HG02981 (cell line): Measurements from ENCODE around the gene COQ3.
"Not testable (repeated sequence)": the region's sequence is repeated elsewhere in the genome, so short reads cannot be mapped to it uniquely, and the experiment has no call there.

Experiments
- ATAC-seq: cut with Tn5 transposase; IDR thresholded peaks from one replicate; pipeline ENCODE4 v1.9.1; 2021; ENCODE audit warnings: mild to moderate bottlenecking, moderate library complexity; ENCODE audit not compliant: unreplicated experiment

COQ3 gene

DNA sequence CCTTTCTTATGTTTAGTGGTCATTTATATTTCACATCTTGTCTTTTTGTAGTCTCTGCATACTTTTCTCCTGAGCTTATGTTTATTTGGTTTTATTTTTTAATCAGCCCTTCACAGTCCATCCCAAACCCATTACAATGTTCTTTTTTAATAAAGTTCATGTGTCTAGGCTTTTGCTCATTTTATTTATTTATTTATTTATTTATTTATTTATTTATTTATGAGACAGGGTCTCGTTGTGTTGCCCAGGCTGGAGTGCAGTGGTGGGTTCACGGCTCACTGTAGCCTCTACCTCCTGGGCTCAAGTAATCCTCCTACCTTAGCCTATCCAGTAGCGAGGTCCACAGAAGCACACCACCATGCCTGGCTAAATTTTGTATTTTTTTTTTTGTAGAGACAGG lies 3.1 kb downstream of the COQ3 start:
- ATAC-seq = no peak

DNA sequence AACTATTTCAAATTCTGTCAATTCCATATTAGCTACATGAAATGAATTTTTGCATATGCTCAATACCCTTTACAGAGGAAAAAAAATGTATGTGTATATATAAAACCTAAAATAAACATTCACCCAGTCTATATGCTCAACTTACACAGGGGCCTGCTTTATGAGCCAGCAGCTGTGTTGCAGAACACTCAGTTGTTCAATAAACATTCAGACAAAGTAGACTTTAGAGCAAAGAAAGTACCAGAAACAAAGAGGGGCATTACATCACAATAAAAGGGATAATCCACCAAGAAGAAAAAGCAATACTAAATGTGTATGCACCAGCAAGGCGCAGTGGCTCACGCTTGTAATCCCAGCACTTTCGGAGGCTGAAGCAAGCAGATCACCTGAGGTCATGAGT lies 9.5 kb downstream of the COQ3 start:
- ATAC-seq = no peak

DNA sequence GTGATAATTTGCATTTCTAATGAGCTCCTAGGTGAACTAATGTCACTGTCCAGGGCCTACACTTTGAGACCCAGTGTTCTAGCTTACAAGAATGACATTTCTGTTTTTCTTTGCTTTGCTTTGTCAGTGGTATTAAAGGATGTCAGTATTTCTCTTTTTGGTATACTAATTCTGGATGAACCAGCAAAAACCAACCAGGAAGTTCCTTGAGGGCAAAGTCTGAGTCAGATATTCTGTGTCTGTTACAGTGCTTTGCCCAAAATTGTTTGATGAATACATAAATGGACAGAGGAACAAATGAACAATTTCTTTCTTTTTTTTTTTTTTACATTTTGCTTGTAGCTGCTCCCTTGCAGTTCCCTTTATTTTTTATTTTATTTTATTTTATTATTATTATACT lies 15.4 kb downstream of the COQ3 start:
- no peak for ATAC-seq

DNA sequence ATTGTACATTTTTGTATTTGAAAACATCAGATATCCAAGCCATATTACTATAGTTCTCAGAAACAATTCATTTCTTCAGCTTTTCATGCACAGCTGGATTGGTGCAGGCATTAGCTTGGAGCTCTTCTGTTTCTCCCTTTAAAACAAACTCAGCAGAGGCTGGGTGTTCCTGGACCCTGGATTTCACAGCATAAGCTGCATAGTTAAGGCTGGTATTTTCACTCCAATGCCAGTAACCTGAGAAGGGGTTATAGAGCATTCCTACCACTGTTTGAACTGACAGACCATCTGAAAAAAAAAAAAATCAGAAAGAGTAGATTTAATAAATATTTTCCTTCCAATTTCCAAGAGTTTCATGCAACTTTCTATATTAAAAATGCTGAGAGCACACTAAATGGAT lies 24.5 kb downstream of the COQ3 start:
- ATAC-seq = no peak

DNA sequence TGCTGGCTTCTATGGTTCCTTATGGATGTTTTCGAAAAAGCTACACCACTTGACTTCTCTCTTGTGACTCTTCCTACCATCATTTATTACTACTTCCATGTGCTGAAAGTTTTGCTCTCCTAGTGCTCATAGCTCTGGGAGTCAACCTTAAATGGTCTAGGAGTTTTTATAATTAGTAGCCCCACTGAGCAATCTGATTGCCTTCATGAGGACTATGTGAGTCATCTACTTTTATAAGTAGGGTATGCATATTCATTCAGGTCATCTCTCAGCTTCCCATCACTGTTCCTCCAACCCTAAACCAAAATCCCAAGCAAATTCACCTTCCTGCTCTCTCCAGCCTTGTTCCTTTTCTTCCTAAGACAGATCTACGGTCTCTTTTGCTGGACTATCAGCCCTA lies 27.1 kb downstream of the COQ3 start:
- ATAC-seq = no peak

DNA sequence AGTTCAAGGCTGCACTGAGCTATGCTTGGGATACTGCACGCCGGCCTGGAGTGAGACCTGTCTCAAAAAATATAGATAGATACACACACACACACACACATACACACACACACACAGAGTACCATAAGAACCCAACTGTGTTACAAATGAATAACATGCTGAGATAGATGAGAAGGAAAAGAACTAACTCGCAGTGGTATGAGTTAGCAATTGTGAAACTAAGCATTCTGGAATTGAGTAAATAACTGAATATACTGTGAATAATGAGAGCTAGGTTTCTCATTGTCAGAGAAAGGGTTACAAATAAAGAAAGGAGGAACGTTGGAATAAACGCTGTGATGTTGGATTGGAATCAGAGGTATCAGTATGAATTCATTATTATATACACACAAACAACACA lies 30.0 kb downstream of the COQ3 start:
- ATAC-seq = peak; percentile 84

DNA sequence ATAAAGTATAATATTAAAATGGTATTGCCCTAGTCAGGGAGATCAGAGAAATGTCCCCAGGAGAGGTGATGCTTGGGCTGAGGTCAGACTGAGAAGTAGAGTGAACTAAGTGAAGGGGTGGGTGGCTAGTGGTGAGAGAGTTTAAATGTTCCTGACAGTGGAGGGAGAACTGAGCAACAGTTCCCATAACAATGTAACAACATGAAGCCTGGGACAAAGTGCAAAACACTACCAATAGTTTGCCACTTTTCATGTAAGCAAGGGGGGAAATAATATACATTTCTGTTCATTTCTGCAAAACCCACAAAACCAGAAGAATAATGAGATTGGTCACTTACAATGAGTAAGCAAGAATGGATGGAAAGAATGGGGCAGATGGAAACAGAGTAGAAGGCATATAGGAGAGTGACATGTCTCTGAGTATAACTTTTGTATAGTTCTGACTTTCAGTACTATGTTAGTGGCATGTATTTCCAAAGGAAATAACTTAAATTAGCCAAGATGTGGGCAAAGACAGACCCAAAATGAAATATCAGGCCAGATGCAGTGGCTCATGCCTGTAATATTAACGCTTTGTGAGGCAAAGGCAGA lies 31.2 kb downstream of the COQ3 start:
- peak; percentile 37 for ATAC-seq

DNA sequence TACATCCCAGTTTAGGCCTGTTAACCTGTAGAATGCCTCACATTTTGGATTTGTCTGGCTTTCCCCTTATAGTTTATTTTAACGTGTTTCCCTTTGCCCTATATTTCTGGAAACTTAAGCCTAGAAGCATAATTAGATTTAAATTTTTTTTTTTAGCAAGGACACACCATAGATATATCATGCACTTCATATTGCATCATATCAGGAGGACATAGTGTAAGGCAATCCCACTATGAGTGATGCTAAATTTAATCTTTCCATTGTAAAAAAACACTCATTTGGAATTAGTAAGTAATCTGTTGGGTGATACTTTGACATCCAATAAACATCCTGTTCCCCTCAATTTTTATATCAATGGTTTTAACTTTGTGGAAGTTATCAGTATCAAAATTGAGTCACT lies 34.2 kb downstream of the COQ3 start:
- no peak for ATAC-seq

DNA sequence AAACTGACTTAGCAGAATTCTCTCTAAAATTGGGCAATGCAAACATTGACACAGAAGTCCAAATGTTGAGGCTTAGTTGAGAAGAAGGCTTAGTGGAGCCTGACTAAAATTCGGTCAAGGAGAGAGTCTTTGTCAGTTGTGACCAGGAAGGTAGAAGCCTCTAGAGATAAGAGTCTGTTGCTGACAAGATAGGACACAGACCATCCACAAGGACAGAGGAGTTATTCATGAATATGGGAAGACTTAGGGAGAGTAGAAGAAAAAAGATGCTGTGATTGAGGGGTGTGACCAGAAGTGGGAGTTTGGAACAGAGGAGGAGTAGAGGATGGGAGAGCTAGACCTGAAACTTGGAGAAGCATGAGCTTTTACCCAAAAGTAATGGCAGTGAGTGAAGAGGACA lies 37.4 kb downstream of the COQ3 start:
- ATAC-seq = no peak

DNA sequence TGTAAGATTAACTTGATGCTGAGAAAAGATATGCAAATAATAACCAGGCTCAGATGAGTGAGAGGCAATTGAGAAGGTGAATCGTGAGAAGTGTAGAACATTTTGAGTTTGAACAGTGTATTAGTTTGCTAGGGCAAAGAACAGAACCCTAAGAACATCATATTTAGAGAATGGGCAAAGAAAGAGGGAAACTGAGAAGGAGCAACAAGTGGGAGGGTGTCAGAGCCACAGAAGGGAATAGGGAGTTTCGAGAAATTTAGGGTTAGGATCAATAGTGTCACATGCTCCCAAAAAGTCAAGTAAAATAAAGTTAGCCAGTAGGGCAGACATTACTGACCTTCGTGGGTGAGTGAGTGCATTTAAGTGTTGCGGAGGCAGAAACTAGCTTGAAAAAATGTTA lies 39.0 kb downstream of the COQ3 start:
- no peak for ATAC-seq

DNA sequence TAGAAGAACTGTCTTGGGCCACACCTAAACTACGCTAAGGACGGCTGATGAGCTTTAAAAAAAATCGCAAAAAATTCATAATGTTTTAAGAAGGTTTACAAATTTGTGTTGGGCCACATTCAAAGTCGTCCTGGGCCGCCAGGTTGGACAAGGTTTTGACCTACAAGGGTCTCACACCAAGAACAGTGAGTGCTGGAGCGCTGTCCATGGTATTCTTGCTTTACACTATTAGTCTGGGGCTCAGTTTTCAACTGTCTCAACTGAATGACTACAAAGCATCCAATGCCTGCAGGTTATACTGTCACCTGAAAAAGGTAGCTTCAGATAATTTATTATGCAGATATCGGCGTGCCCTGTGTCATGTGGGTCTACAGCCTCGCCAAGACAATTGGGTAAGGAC lies 40.9 kb downstream of the COQ3 start:
- no peak for ATAC-seq

DNA sequence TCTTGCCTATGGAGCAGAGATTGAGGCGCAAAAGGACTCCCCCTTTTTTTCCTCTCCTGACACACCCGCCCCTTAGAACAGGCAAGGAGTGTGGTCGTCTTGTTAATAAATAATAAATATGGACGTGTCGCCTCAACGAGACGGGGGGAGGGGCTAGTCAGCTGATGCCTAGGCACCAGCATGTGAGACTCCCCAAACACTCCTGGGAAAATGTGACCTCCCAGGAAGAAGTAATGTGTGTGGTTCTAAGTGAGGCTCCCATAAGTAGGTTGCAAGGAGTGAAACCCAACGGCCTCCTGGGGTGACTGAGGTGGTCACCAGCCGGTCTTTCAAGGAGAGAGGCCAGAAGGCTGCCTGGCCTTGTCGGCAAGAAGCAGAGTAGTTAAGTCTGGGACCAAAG lies 43.4 kb downstream of the COQ3 start:
- no peak for ATAC-seq

DNA sequence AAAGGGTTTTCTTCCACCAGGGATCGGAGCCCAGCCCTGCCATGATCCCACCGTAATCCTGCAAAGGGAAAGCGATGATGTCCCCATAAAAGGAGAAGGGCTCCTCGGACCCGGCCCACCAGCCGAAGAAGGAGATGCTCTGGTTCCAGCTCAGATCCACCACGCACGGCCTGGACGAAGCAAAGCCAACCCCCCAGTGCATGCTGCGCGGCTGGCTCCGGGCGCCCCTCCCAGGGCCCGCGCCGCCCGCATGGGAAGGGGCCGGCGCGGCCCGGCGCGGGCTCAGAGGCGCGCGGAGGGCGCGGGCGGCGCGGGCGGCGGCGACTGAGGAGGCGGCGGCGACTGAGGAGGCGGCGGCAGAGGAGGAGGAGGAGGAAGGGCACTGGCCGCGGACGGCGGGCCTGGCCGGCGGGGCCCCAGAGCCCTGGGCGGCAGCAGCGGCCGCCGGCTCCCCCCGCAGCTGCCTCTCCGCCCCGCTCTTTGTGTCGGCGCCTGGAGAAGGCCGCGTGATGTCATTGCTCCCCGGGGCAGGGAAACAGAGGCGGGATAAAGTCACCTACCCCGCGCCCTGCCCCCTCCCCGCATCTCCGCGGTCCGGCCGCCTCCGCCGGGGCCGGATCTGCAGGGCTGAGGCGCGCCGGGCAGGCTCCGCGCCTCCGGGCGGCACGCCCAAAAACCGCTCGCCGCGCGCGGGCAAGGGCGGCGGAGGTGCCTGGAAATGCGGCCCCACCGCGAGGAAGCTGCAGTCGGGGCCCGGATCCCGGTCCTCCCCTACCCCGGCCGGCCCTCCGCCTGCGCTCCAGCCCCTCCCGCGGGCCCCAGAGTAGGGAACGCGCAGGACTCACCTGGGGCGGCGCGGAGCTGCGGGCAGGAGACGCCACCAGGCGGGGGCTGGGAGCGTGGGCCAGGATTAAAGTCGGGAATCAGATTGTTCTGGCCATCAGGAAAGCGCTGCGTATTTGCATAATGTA lies 44.5 kb downstream of the COQ3 start, which contains the start of gene FAXC:
Gene FAXC, minus strand, starts transcription at position 504 of the 971 bp plus-strand sequence. Its CDS starts 302 bp downstream, at position 202.
- peak; percentile 39 for ATAC-seq

DNA sequence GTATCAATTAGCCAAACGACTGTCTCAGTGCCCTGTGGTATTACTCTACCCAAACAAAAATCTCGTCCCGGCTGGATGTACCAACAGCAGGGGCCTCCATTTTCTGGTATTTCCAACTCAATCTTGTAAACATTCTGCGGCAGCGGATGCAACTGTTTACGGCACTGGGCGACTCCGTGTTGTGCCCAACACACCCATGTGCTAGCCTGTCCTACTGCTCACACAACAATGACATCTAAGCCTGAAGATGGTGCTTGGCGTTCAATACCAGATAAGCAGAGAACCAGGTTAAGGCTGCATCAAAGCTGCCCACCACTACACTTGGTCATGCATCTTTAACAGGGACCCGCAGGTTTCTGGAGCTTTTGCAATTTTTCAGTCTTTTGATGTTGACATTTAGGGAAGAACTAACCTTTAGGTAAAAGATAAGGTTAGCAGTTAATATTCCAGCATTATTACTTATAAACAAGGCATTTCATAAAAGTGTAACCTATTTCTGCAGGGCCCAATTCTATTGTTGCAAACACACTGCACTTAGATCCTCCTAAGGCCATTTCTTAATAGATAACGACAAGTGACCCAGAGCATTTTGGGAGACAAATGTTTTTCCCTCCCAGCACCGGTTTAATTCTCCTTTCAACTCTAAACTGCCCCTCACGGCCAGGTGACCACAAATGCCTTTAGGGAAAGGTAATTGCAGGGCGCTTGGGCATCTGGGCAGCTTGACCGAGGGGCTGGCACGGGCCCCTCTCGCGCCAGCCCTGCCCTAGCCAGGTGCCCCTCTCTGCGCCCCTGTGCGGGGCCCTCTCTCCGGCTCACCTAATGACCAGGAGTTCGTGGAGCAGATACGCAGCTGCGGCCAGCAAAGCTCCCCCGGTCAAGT lies 45.5 kb downstream of the COQ3 start:
- no peak for ATAC-seq

DNA sequence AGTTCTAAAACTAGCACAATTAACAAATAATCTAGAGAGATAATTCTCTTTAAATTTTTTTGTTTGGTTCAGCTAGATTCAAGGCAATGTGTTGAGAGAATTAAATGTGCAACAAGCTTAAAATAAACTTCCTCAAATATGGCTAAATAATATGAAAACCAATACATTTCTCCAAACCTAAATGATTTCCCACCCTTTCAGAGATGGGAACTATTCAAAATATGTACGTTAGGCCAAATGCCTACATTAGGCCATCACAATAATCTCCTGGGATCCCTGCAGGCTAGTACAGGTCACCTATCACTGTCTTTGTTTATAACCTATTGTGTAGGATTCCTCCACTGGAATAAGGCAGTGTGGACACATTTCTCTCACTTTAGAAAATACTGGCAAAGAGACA lies 46.2 kb downstream of the COQ3 start:
- ATAC-seq = no peak

DNA sequence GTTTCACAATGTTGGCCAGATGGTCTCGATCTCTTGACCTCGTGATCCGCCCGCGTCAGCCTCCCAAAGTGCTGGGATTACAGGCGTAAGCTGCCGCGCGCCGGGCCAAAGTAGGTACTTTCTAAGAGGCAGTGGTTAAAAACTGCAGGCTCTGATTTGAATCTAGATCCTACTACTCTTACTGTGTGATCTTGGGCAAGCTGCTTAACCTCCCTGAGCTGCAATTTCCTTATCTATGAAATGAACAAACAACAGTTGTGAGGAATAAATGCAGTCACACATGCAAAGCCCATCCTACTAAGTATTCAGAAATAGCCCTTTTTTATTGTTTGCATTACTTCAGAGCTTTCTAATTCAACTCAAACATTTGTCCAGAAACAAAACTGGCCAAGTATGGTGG lies 47.4 kb downstream of the COQ3 start:
- no peak for ATAC-seq

DNA sequence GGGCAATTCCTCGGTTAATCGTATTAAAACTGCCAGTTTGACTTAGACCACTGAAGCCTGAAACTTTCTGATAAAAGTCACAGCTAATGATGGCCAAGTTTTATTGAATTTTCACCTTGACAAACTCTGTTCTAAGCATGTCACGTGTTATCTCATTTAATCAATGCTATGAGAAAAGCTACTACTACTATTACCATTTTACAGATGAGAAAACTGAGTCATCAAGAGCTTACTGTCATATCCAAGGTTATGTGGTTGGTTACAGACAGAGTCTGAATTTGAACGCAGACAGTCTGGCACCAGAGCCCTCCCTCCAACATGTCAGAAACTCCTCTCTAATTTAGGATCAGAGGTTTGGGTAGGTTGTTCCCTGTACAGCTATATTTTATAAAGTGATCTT lies 48.8 kb downstream of the COQ3 start:
- no peak for ATAC-seq

DNA sequence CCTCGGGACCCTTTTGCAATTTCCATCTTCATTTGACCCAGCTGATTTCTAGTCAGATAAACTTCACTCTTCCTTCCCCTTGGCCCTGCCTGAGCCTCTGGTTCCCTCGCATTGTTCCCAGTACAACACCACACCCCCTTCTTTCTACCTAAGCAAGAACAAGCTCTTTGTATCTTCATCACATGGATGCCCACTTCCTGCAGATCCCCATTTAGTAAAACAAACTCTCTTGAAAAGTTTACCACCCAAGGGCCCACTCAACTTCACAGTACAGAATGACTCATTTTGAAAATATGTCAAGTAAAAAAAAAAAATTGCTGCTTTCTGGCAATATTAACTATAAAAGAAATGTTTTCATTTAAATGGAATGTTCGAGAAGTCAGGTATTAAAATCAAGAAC lies 49.7 kb downstream of the COQ3 start:
- ATAC-seq = no peak

DNA sequence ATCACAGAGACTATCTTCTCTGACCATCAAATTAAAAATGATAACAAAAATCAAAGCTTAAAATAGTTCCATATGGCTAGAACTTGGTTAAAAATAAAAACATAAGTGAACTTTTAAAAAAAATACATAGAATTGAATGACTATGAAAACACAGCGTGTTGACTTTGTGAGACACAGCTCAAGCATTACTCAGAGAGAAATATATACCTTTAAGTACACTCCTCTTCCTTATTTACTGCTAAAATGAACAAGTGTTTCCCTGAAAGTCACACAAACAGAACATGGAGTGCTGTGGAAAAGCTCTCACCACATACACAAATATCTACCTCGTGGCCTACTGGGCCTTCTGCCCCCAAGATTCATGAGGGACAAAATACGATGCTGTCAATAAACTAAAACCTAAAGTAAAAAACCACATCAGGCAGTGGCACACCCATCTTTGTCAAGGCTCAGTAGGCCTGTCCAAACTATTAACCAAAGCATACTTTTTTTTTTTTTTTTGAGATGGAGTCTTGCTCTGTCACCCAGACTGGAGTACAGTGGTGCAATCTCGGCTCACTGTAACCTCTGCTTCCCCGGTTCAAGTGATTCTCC lies 52.0 kb downstream of the COQ3 start:
- no peak for ATAC-seq

DNA sequence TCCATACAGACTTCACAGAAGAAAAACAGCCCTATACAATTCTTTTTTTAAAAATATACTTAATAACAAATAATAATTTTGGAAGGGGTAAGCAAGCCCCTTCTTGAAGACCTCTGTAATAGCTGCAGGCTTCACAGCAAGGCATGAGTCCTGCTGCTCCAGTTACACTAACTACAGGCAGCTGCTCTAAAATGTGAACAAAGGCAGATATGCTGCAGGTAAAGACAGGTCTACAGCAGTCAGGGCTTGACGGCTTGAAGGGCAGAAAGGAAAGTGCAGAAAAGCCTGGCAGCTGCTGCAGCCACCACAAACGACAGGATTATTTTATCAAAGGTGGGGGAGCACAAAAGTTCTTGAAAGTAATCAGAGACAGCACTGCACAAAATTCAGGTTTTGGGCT lies 55.8 kb downstream of the COQ3 start:
- ATAC-seq = no peak

DNA sequence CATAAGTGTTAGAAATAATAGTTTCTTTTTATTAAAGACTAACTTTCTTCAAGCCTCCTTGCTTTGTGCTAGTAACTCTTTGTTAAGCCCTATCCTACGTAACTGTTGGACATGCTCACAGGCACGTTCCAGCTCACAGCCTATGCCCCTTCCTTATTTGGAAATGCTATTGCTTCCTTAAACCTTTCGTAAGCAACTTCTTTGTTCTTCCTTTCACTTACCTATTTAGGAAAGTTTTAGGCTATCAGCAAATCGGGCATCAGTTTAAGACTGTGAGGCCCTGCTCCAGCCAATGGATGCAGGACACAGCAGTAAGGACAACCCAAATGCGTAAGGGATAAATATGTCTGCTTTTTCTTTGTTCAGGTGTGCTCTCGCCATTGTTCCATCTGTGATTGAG lies 58.7 kb downstream of the COQ3 start:
- not testable (repeated sequence) for ATAC-seq
